HCT116 (cell line): ENCODE measurements around the gene JAGN1. TPM values are rescaled to one million over a fixed set of nuclear protein-coding genes. Genes with fewer than 3 reads are reported as not detected.

Experiments used
- ATAC-seq: fragments of 200-7000 bp; cut with Tn5 transposase; 2 replicates; pipeline ENCODE4 v1.9.1; 2020; ENCODE audit warnings: mild to moderate bottlenecking, moderate library complexity
- BruUV-seq: library from RNA; stranded (reverse); fragments of 400-500 nt; replicated peaks from 2 replicates; lab custom pipeline; 2021; lab: Mats Ljungman, UMichigan
- CTCF ChIA-PET: fragments of 300-600 bp; sonication (Branson Sonifier 250); formaldehyde crosslinking; loops from one replicate; lab custom pipeline; 2021; ENCODE audit warnings: antibody characterized with exemption; lab: Charles Lee
- POLR2A ChIA-PET: fragments of 300-600, 350-600 bp; sonication (Branson Sonifier 250); formaldehyde crosslinking; loops from one replicate; lab custom pipeline; 2021; ENCODE audit warnings: antibody characterized with exemption; lab: Charles Lee
- RAD21 ChIA-PET, 2 experiments: fragments of 300-600 bp; sonication (Branson Sonifier 250); formaldehyde crosslinking; loops; one replicate each; lab custom pipeline; 2023; ENCODE audit warnings: low total read pairs in 2 of 2; ENCODE audit not compliant: uncharacterized antibody in 2 of 2, unreplicated experiment in 2 of 2, low non-redundant PET in 1 of 2; lab: Charles Lee
- DNase-seq: peaks from one replicate; pipeline ENCODE4 v3.0.0-alpha.2; 2010; ENCODE audit warnings: low read depth, low spot score
- H2AFZ ChIP-seq: fragments of 200-600 bp; shearing (Covaris generic), sonication (generic); 2 replicates; pipeline ENCODE4 v1.6.1; 2017; ENCODE audit warnings: low read depth, mixed run types, mixed read lengths, antibody characterized with exemption, low read length; ENCODE audit not compliant: poor library complexity, severe bottlenecking
- H3K27ac ChIP-seq: 2 replicates; pipeline ENCODE4 v1.5.1; 2012; ENCODE audit warnings: low read depth, low read length
- H3K27me3 ChIP-seq: fragments of 200-600 bp; sonication (generic); 2 replicates; pipeline ENCODE4 v1.6.1; 2016; ENCODE audit warnings: mixed run types, low read length, mixed read lengths; ENCODE audit not compliant: insufficient read depth
- H3K36me3 ChIP-seq, 2 experiments: fragments of 200-500 bp in 1 of 2; fragments of 200-600 bp in 1 of 2; sonication (Bioruptor generic) in 1 of 2; sonication (generic) in 1 of 2; 2 replicates each; pipeline versions ENCODE4 v1.5.1 to v1.6.1; 2014 to 2016; ENCODE audit warnings: low read length in 2 of 2, inconsistent platforms in 1 of 2, mixed read lengths in 1 of 2, mixed run types in 1 of 2; ENCODE audit not compliant: insufficient read depth in 2 of 2, control insufficient read depth in 1 of 2
- H3K4me1 ChIP-seq, 2 experiments: fragments of 200-600 bp in 1 of 2; sonication (generic) in 1 of 2; 2 replicates each; pipeline versions ENCODE4 v1.5.1 to v1.6.1; 2012 to 2017; ENCODE audit warnings: low read length in 2 of 2, inconsistent platforms in 1 of 2, mild to moderate bottlenecking in 1 of 2, mixed read lengths in 1 of 2, mixed run types in 1 of 2, moderate library complexity in 1 of 2; ENCODE audit not compliant: insufficient read depth in 2 of 2, control insufficient read depth in 1 of 2
- H3K4me2 ChIP-seq: fragments of 200-600 bp; sonication (generic); 2 replicates; pipeline ENCODE4 v1.6.1; 2017; ENCODE audit warnings: mixed run types, low read length, mixed read lengths
- H3K4me3 ChIP-seq, 2 experiments: fragments of 200-600 bp in 1 of 2; sonication (generic) in 1 of 2; replicated peaks in 1 of 2; 2 replicates each; pipeline ENCODE4 v1.5.1; 2011 to 2016; ENCODE audit warnings: low read length in 2 of 2, control low read depth in 1 of 2, low read depth in 1 of 2, mild to moderate bottlenecking in 1 of 2, mixed read lengths in 1 of 2, mixed run types in 1 of 2
- H3K79me2 ChIP-seq: fragments of 200-600 bp; sonication (generic); 2 replicates; pipeline ENCODE4 v1.6.1; 2017; ENCODE audit warnings: mild to moderate bottlenecking, mixed run types, low read length, moderate library complexity, mixed read lengths; ENCODE audit not compliant: insufficient read depth
- H3K9ac ChIP-seq: fragments of 200-600 bp; sonication (generic); 2 replicates; pipeline ENCODE4 v1.6.1; 2016; ENCODE audit warnings: low read length, mixed read lengths
- H3K9me2 ChIP-seq: fragments of 200-600 bp; sonication (generic), shearing (Covaris generic); 2 replicates; pipeline ENCODE4 v1.6.1; 2017; ENCODE audit warnings: mixed run types, mild to moderate bottlenecking, moderate library complexity; ENCODE audit not compliant: insufficient read depth
- H3K9me3 ChIP-seq, 2 experiments: fragments of 200-500 bp in 1 of 2; fragments of 200-600 bp in 1 of 2; sonication (Bioruptor generic) in 1 of 2; sonication (generic) in 1 of 2; 2 replicates each; pipeline ENCODE4 v1.6.1; 2014 to 2017; ENCODE audit warnings: low read length in 2 of 2, mixed read lengths in 2 of 2, inconsistent platforms in 1 of 2, low read depth in 1 of 2, mild to moderate bottlenecking in 1 of 2, mixed run types in 1 of 2, moderate library complexity in 1 of 2; ENCODE audit not compliant: control insufficient read depth in 1 of 2, insufficient read depth in 1 of 2
- H4K20me1 ChIP-seq: fragments of 200-600 bp; sonication (generic), shearing (Covaris generic); 2 replicates; pipeline ENCODE4 v1.6.1; 2017; ENCODE audit warnings: mixed run types, mild to moderate bottlenecking, moderate library complexity; ENCODE audit not compliant: insufficient read depth
- ATF3 ChIP-seq: IDR thresholded peaks from 2 replicates; pipeline ENCODE4 v1.6.1; 2012
- CTCF ChIP-seq, 3 experiments: fragments of 200-600 bp in 1 of 3; sonication (generic) in 1 of 3; IDR thresholded peaks in 2 of 3; conservative IDR thresholded peaks in 1 of 3; 2 replicates each; pipeline ENCODE4 v1.5.1; 2012 to 2017; ENCODE audit warnings: low read depth in 2 of 3, low read length in 2 of 3, antibody characterized with exemption in 1 of 3, borderline replicate concordance in 1 of 3, control low read depth in 1 of 3, mild to moderate bottlenecking in 1 of 3, mixed read lengths in 1 of 3, mixed run types in 1 of 3, moderate library complexity in 1 of 3; ENCODE audit not compliant: insufficient read depth in 1 of 3
- JUND ChIP-seq: IDR thresholded peaks from 2 replicates; pipeline ENCODE4 v1.6.1; 2012
- MAX ChIP-seq: IDR thresholded peaks from 2 replicates; pipeline ENCODE4 v1.6.1; 2012
- REST ChIP-seq: IDR thresholded peaks from 2 replicates; pipeline ENCODE4 v1.6.1; 2012; ENCODE audit warnings: low read depth
- SP1 ChIP-seq: IDR thresholded peaks from 2 replicates; pipeline ENCODE4 v1.6.1; 2012; ENCODE audit warnings: low read depth
- TCF7L2 ChIP-seq: IDR thresholded peaks from 2 replicates; pipeline ENCODE4 v1.7.0; 2011; ENCODE audit warnings: borderline replicate concordance, inconsistent platforms; ENCODE audit not compliant: insufficient read depth, insufficient read length; ENCODE audit errors: extremely low read depth
- ZNF274 ChIP-seq: fragments of 200-500 bp; sonication (Bioruptor generic); IDR thresholded peaks from 2 replicates; pipeline ENCODE4 v1.6.1; 2014; ENCODE audit warnings: mild to moderate bottlenecking, low read depth, low read length, inconsistent platforms
- intact Hi-C: fragments of 100-400 bp; cut with micrococcal nuclease; formaldehyde crosslinking; loops from 2 replicates; pipeline ENCODE4 v1.10.0; 2022
- total RNA-seq: library from RNA; stranded (reverse); gene quantifications from one replicate; pipeline ENCODE4 v1.2.1, GENCODE V29; 2021; ENCODE audit not compliant: unreplicated experiment

JAGN1 gene
- total RNA-seq, 1 experiment from 2014 or later = 33.4 TPM

- H3K4me3 ChIP-seq = no peak overlapping the region
- H4K20me1 ChIP-seq = no peaks in the 10 kb centered on the region
- ChIA-PET POLR2A (no interaction called here), RAD21 (no interaction called here), CTCF (no interaction called here)
- BruUV-seq = no TSS peak
- peaks cover 11 to 38% of the 10 kb centered on the region in 2 experiments for H3K4me1 ChIP-seq
- H3K27me3 ChIP-seq = no peaks in the 10 kb centered on the region
- no peak overlapping the region for H3K27ac ChIP-seq
- no peaks in the 10 kb centered on the region for H3K9me2 ChIP-seq
- DNase-seq (no peak), ATAC-seq (no peak)
- H3K9ac ChIP-seq = no peak overlapping the region
- H3K36me3 ChIP-seq = peaks cover 11 to 17% of the 10 kb centered on the region in 2 experiments; a peak in 3 of 4 replicates
- intact Hi-C loops = no loop called here
- H2AFZ ChIP-seq = no peak overlapping the region
- peak overlapping the region; percentile 96; the same call in 1 of the 2 replicates for H3K4me2 ChIP-seq
- TF ChIP-seq ATF3 = no peak
- H3K9me3 ChIP-seq = no peaks in the 10 kb centered on the region
- peaks cover 36% of the 10 kb centered on the region for H3K79me2 ChIP-seq
These were observed 1.0 kb upstream of the JAGN1 start for GRCh38 chr3:9889405-9889804.

GRCh38 chr3:9891072-9891622, 737 bp downstream of the JAGN1 start:
- TF ChIP-seq SP1 = no peak
- TF ChIP-seq REST = no peak
- no peak for TF ChIP-seq TCF7L2
- TF ChIP-seq MAX = no peak; the same call in none of the 2 replicates
- TF ChIP-seq JUND = no peak
- no peak for TF ChIP-seq CTCF (IDR thresholded peaks at IDR 0.05 in 2 of 3, conservative IDR thresholded peaks at IDR 0.05 in 1 of 3; ENCODE audit: borderline replicate concordance in 1 of 3, insufficient read depth in 1 of 3, low read depth in 2 of 3, low read length in 2 of 3)
- no peak for TF ChIP-seq ZNF274
- TF ChIP-seq, all 23 proteins: peak for 0
- CTCF ChIA-PET = no interaction called here
- ATAC-seq = no peak
- peak overlapping the region; percentile 92 for H3K27ac ChIP-seq
- DNase-seq = no peak
- no peaks in the 10 kb centered on the region for H3K9me3 ChIP-seq
- H3K9ac ChIP-seq = peak overlapping the region; percentile 97
- H3K9me2 ChIP-seq = no peaks in the 10 kb centered on the region
- BruUV-seq = no TSS peak
- H3K27me3 ChIP-seq = no peaks in the 10 kb centered on the region
- POLR2A ChIA-PET = interaction anchor here (2.0 kb wide), 1 partner anchor 11 kb away, joined by 6 read pairs; the partner anchor contains the start of gene IL17RE
- RAD21 ChIA-PET = no interaction called here
- H3K36me3 ChIP-seq = peaks cover 11 to 17% of the 10 kb centered on the region in 2 experiments; a peak in 3 of 4 replicates
- H3K79me2 ChIP-seq = peaks cover 36% of the 10 kb centered on the region
- peaks cover 4 to 28% of the 10 kb centered on the region in 2 experiments; a peak in 3 of 4 replicates for H3K4me1 ChIP-seq
- intact Hi-C loops = loop anchor here (5.0 kb wide), 1 partner anchor 41 kb away; the partner anchor contains the start of gene CRELD1
- no peaks in the 10 kb centered on the region for H4K20me1 ChIP-seq
- H2AFZ ChIP-seq = no peak overlapping the region
- H3K4me2 ChIP-seq = peak overlapping the region; percentile 96
- H3K4me3 ChIP-seq = peak overlapping the region; percentile 95 to 99
